ENCODE data around the gene CDK8.

The CDK8 gene

DNA sequence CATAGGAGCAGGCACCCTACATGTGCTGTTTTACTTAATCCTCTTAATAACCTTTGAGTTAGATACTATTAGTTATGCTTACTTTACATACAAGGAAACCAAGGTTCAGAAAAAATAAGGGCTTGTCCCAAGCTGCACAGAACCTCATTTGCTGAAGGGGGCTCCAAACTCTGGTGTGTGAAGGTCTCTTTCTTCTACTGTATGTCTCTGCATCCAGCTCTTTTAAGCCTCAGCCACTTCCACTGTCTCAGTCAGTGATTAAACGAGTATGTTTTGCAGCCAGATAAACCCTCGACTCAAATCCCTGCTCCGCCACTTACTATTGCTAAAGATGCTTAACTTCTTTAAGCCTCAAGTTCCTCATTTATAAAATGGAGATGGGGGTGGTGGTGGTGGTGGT is 191.2 kb downstream of the CDK8 start:
- DNase-seq (ENCODE audit: low spot score), result no peak

DNA sequence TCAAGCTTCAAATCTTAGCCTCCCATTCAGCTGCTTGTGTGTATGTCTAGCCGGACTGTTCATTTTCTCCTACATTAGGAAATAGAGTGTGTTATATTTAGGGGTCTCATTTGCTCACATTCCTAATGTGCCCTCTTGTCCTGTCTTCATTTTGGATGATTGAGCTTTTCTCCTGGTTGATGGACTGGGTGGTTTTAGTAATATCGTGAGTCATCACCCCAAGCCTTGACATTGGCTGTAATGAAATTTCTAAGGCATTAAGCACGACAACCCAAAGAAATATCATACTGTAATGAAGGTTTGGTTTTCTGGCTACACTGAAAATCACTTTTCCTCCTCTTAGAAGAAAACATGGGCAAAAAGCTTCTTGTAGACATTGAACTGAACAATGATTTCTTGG is 192.8 kb downstream of the CDK8 start:
- DNase-seq (ENCODE audit: low spot score), result no peak

GRCh38 chr13:26448032-26448431 is 194.1 kb downstream of the CDK8 start:
- no peak for DNase-seq (ENCODE audit: low spot score)

DNA sequence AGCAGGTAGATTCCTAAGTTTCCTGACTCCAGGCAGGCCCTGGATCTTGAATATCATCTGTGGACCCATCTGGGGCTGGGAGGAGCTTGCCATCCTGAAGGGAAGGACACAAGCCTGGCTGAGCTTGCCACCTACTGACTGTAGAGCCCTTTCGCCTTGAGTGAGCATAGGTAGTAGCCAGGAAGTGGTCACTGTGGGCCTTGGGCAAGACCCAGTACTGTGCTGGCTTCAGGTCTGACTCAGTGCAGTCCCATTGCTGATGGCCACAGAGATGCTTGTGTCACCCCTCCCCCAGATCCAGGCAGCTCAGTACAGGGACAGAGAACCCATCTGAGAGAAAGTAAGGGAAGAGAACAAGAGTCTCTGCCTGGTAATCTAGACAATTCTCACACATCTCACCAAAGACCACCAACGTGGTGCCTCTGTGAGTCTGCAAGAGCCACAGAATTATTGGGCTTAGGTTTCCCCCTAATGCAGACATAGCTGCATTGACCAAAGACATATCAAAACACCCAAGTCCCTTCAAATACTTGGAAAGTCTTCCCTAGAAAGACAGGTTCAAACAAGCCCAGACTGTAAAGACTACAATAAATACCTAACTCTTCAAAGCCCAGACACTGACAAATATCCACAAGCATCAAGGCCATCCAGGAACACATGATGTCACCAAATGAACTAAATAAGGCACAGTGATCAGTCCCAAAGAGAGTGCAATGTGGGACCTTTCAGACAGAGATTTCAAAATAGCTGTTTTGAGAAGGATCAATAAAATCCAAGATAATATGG is 195.3 kb downstream of the CDK8 start:
- no peak for DNase-seq (ENCODE audit: low spot score)

Data from CD4-positive, alpha-beta T cell treated with Interleukin-6 at 100 ng/mL for 8 hours (primary cell).